MM.1S (cell line): Measurements from ENCODE around the gene JAK3.
"Not testable (repeated sequence)": the region's sequence is repeated elsewhere in the genome, so short reads cannot be mapped to it uniquely, and the experiment has no call there.

ENCODE experiments used
- DNase-seq: peaks from one replicate; pipeline ENCODE4 v3.0.0-alpha.2; 2015
- H2AFZ ChIP-seq: fragments of 300-600 bp; sonication (generic); 2 replicates; pipeline ENCODE4 v1.6.0; 2016; ENCODE audit warnings: antibody characterized with exemption, low read length
- H3F3A ChIP-seq: fragments of 300-600 bp; sonication (generic); 2 replicates; pipeline ENCODE4 v1.6.1; 2016; ENCODE audit warnings: mild to moderate bottlenecking, antibody characterized with exemption, low read length, moderate library complexity, mixed read lengths; ENCODE audit not compliant: insufficient read depth
- H3K27ac ChIP-seq: fragments of 300-600 bp; sonication (generic); 2 replicates; pipeline ENCODE4 v1.5.1; 2016; ENCODE audit warnings: mild to moderate bottlenecking, low read length
- H3K27me3 ChIP-seq: fragments of 300-600 bp; sonication (generic); replicated peaks from 2 replicates; pipeline ENCODE4 v1.6.0; 2016; ENCODE audit warnings: low read length; ENCODE audit not compliant: insufficient read depth
- H3K36me3 ChIP-seq: fragments of 300-600 bp; sonication (generic); replicated peaks from 2 replicates; pipeline ENCODE4 v1.6.1; 2016; ENCODE audit warnings: mild to moderate bottlenecking, low read length, mixed read lengths; ENCODE audit not compliant: insufficient read depth
- H3K4me1 ChIP-seq: fragments of 300-600 bp; sonication (generic); 2 replicates; pipeline ENCODE4 v1.6.1; 2016; ENCODE audit warnings: low read length, mixed read lengths
- H3K4me2 ChIP-seq: fragments of 300-600 bp; sonication (generic); 2 replicates; pipeline ENCODE4 v1.6.0; 2016; ENCODE audit warnings: low read depth, low read length
- H3K4me3 ChIP-seq: fragments of 300-600 bp; sonication (generic); 2 replicates; pipeline ENCODE4 v1.5.1; 2016; ENCODE audit warnings: low read length, mixed read lengths
- H3K79me2 ChIP-seq: fragments of 300-600 bp; sonication (generic); 2 replicates; pipeline ENCODE4 v1.6.1; 2016; ENCODE audit warnings: mixed run types, low read length, mixed read lengths
- H3K9ac ChIP-seq: fragments of 300-600 bp; sonication (generic); 2 replicates; pipeline ENCODE4 v1.6.1; 2016; ENCODE audit warnings: low read length, mixed read lengths
- H3K9me2 ChIP-seq: fragments of 300-600 bp; sonication (generic); replicated peaks from 2 replicates; pipeline ENCODE4 v1.6.1; 2016; ENCODE audit warnings: mild to moderate bottlenecking, low read length, mixed read lengths; ENCODE audit not compliant: insufficient read depth
- H3K9me3 ChIP-seq: fragments of 300-600 bp; sonication (generic); replicated peaks from 2 replicates; pipeline ENCODE4 v1.6.1; 2016; ENCODE audit warnings: mild to moderate bottlenecking, low read length, mixed read lengths; ENCODE audit not compliant: insufficient read depth
- H4K20me1 ChIP-seq: fragments of 300-600 bp; sonication (generic); 2 replicates; pipeline ENCODE4 v1.6.1; 2016; ENCODE audit warnings: mild to moderate bottlenecking, low read length, moderate library complexity, mixed read lengths; ENCODE audit not compliant: insufficient read depth
- EZH2 ChIP-seq: fragments of 300-600 bp; sonication (generic); optimal IDR thresholded peaks from 2 replicates; pipeline ENCODE3; 2017; ENCODE audit warnings: low read depth, mild to moderate bottlenecking, antibody characterized with exemption, low read length, mixed read lengths
- EZH2phosphoT487 ChIP-seq: fragments of 300-600 bp; sonication (generic); IDR thresholded peaks from 2 replicates; pipeline ENCODE4 v1.6.1; 2018; ENCODE audit warnings: antibody characterized with exemption, low read length
- TF ChIP-seq, protein P1 (sequence below): fragments of 300-600 bp; sonication (generic); IDR thresholded peaks from 2 replicates; pipeline ENCODE4 v1.5.1; 2016; ENCODE audit warnings: antibody characterized with exemption, low read length, mixed read lengths

The JAK3 gene

DNA sequence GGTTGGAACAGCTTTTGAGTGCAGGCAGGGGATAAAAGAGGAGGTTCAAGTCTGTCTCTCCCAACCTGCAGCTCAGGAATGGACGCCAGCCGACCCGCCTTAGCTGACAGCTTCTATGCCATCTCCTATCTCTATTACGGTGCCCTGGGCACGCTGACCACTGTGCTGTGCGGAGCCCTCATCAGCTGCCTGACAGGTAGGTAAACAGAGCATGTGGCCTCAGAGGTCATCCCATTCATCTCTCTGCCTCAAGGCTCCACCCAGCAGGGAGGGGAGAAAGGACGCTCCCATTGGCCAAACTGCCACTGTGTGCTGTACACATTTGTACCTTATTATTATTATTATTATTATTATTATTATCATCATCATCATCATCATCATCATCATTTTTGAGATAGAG, 40.5 kb upstream of the JAK3 start:
- peaks cover 54% of the 10 kb centered on the region for H3K27me3 ChIP-seq
- no peaks in the 10 kb centered on the region for H4K20me1 ChIP-seq
- no peak overlapping the region for H3K4me2 ChIP-seq
- no peak overlapping the region for H2AFZ ChIP-seq
- no peaks in the 10 kb centered on the region for H3K79me2 ChIP-seq
- no peaks in the 10 kb centered on the region for H3K4me1 ChIP-seq
- no peak for DNase-seq
- H3F3A ChIP-seq, result no peaks in the 10 kb centered on the region
- H3K4me3 ChIP-seq, result no peak overlapping the region
- H3K9me2 ChIP-seq, result no peaks in the 10 kb centered on the region
- H3K36me3 ChIP-seq, result no peaks in the 10 kb centered on the region
- H3K9ac ChIP-seq, result no peak overlapping the region
- no peaks in the 10 kb centered on the region for H3K9me3 ChIP-seq
- TF ChIP-seq EZH2 (no peak), EZH2phosphoT487 (no peak)
- TF ChIP-seq, protein P1, sequence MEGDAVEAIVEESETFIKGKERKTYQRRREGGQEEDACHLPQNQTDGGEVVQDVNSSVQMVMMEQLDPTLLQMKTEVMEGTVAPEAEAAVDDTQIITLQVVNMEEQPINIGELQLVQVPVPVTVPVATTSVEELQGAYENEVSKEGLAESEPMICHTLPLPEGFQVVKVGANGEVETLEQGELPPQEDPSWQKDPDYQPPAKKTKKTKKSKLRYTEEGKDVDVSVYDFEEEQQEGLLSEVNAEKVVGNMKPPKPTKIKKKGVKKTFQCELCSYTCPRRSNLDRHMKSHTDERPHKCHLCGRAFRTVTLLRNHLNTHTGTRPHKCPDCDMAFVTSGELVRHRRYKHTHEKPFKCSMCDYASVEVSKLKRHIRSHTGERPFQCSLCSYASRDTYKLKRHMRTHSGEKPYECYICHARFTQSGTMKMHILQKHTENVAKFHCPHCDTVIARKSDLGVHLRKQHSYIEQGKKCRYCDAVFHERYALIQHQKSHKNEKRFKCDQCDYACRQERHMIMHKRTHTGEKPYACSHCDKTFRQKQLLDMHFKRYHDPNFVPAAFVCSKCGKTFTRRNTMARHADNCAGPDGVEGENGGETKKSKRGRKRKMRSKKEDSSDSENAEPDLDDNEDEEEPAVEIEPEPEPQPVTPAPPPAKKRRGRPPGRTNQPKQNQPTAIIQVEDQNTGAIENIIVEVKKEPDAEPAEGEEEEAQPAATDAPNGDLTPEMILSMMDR, result no peak
- H3K27ac ChIP-seq, result no peak overlapping the region

DNA sequence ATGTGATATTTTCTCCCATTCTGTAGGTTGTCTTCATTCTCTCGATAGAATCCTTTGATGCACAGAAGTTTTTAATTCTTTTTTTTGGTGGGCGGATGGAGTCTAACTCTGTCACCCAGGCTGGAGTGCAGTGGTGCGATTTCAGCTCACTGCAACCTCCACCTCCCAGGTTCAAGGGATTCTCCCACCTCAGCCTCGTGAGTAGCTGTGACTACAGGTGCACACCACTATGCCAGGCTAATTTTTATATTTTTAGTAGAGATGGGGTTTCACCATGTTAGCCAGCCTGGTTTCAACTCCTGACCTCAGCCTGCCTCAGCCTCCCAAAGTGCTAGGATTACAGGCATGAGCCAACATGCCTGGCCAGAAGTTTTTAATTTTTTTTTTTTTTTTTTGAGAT, 39.4 kb upstream of the JAK3 start:
- not testable (repeated sequence) for H2AFZ ChIP-seq, H3K79me2 ChIP-seq, H3K9ac ChIP-seq, H3K9me2 ChIP-seq, H3K4me2 ChIP-seq, H3K36me3 ChIP-seq, H3K4me1 ChIP-seq, DNase-seq, H3K4me3 ChIP-seq, H3F3A ChIP-seq, H3K27ac ChIP-seq, H4K20me1 ChIP-seq, H3K9me3 ChIP-seq
- H3K27me3 ChIP-seq, result peaks cover 48% of the 10 kb centered on the region

DNA sequence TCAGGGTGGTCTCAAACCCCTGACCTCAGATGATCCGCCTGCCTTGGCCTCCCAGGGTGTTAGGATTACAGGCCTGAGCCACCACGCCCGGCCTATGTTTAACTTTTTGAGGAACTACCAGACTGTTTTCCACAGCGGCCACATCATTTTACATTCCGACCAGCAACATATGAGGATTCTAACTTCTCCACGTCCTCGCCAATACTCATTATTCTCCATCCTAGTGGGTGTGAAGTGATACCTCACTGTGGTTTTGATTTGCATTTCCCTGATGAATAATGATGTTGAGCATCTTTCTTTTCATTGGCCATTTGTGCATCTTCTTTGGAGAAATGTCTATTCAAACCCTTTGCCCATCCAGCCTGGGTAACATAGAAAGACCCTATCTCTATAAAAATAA, 38.7 kb upstream of the JAK3 start:
- Histone ChIP-seq H3K4me1 (no peaks in the 10 kb centered on the region), H3K36me3 (no peaks in the 10 kb centered on the region), H3F3A (no peaks in the 10 kb centered on the region), H3K9ac (no peak overlapping the region), H3K4me3 (no peak overlapping the region), H3K9me3 (no peaks in the 10 kb centered on the region), H3K27me3 (peaks cover 50% of the 10 kb centered on the region), H3K9me2 (no peaks in the 10 kb centered on the region), H2AFZ (no peak overlapping the region), H3K4me2 (no peak overlapping the region), H4K20me1 (no peaks in the 10 kb centered on the region), H3K27ac (no peak overlapping the region), H3K79me2 (no peaks in the 10 kb centered on the region)
- DNase-seq, result no peak
- no peak for TF ChIP-seq EZH2
- TF ChIP-seq, protein P1, result no peak
- no peak for TF ChIP-seq EZH2phosphoT487

GRCh38 chr19:17883627-17884410, 36.0 kb upstream of the JAK3 start:
- H3K27ac ChIP-seq, result no peak overlapping the region
- H3K4me2 ChIP-seq, result no peak overlapping the region
- no peaks in the 10 kb centered on the region for H3K4me1 ChIP-seq
- H3K36me3 ChIP-seq, result no peaks in the 10 kb centered on the region
- no peaks in the 10 kb centered on the region for H3F3A ChIP-seq
- no peaks in the 10 kb centered on the region for H3K9me2 ChIP-seq
- H3K4me3 ChIP-seq, result no peak overlapping the region
- TF ChIP-seq, protein P1, result no peak
- H3K9me3 ChIP-seq, result no peaks in the 10 kb centered on the region
- no peak overlapping the region for H2AFZ ChIP-seq
- no peak for DNase-seq
- no peak overlapping the region for H3K9ac ChIP-seq
- peaks cover 63% of the 10 kb centered on the region for H3K27me3 ChIP-seq
- H4K20me1 ChIP-seq, result no peaks in the 10 kb centered on the region
- no peaks in the 10 kb centered on the region for H3K79me2 ChIP-seq
